H1 (cell line): ENCODE results near the gene RAP1GAP. TPM values are rescaled to one million over a fixed set of nuclear protein-coding genes. Genes with fewer than 3 reads are reported as not detected.

Source experiments
- CTCF ChIA-PET: fragments of 300-600 bp; sonication (Branson Sonifier 250); formaldehyde crosslinking; loops from one replicate; lab custom pipeline; 2021; ENCODE audit not compliant: partially characterized antibody; lab: Charles Lee
- POLR2A ChIA-PET: fragments of 300-600 bp; sonication (Branson Sonifier 250); formaldehyde crosslinking; loops from one replicate; lab custom pipeline; 2021; ENCODE audit warnings: inconsistent platforms; ENCODE audit not compliant: partially characterized antibody; lab: Charles Lee
- DNase-seq, 2 experiments: peaks; one replicate each; pipeline versions ENCODE4 v3.0.0 to v3.0.0-alpha.2; 2010 to 2022; ENCODE audit warnings: low spot score in 2 of 2, low read depth in 1 of 2, mixed read lengths in 1 of 2
- FAIRE-seq: peaks from 2 replicates; lab custom pipeline; 2011; peaks lifted over from hg19 to GRCh38; lab: Jason Lieb, UNC
- H2AFZ ChIP-seq: 2 replicates; pipeline ENCODE4 v1.8.1; 2012; ENCODE audit warnings: low read length, inconsistent platforms
- H2AK5ac ChIP-seq: 2 replicates; pipeline ENCODE4 v1.6.1; 2013; ENCODE audit warnings: low read depth, low read length
- H2BK120ac ChIP-seq: replicated peaks from 2 replicates; pipeline ENCODE3; 2013; ENCODE audit warnings: low read depth, low read length, inconsistent platforms
- H2BK12ac ChIP-seq: 2 replicates; pipeline ENCODE4 v1.6.1; 2013; ENCODE audit warnings: low read depth, low read length
- H2BK15ac ChIP-seq: 2 replicates; pipeline ENCODE4 v1.6.1; 2013; ENCODE audit warnings: low read length
- H2BK20ac ChIP-seq: 2 replicates; pipeline ENCODE4 v1.6.1; 2013; ENCODE audit warnings: low read length
- H2BK5ac ChIP-seq: 2 replicates; pipeline ENCODE4 v1.6.1; 2013; ENCODE audit warnings: low read depth, low read length
- H3K14ac ChIP-seq: 2 replicates; pipeline ENCODE4 v1.6.1; 2013; ENCODE audit warnings: inconsistent platforms; ENCODE audit not compliant: insufficient read length
- H3K18ac ChIP-seq: 2 replicates; pipeline ENCODE4 v1.6.1; 2013; ENCODE audit warnings: low read length; ENCODE audit errors: extremely low read depth
- H3K23ac ChIP-seq: 2 replicates; pipeline ENCODE4 v1.6.1; 2013; ENCODE audit warnings: inconsistent platforms; ENCODE audit not compliant: insufficient read length
- H3K23me2 ChIP-seq: 2 replicates; pipeline ENCODE4 v1.6.1; 2013; ENCODE audit warnings: low read depth, low read length
- H3K27ac ChIP-seq: 2 replicates; pipeline ENCODE4 v1.6.1; 2011; ENCODE audit warnings: low read depth, low read length, inconsistent platforms
- H3K27me3 ChIP-seq, 4 experiments: replicated peaks in 1 of 4; 1 replicate in 1 of 4; 2 replicates in 3 of 4; pipeline versions ENCODE4 v1.6.1 to v1.8.1; 2011 to 2013; ENCODE audit warnings: low read length in 3 of 4, mild to moderate bottlenecking in 3 of 4, inconsistent platforms in 2 of 4, mixed read lengths in 2 of 4, moderate library complexity in 1 of 4; ENCODE audit not compliant: control insufficient read depth in 3 of 4, insufficient read depth in 3 of 4; ENCODE audit errors: extremely low read depth in 1 of 4
- H3K36me3 ChIP-seq, 4 experiments: 2 replicates each; pipeline versions ENCODE4 v1.6.1 to v1.8.1; 2011 to 2013; ENCODE audit warnings: mild to moderate bottlenecking in 4 of 4, low read length in 3 of 4, moderate library complexity in 2 of 4, control low read depth in 1 of 4, inconsistent platforms in 1 of 4; ENCODE audit not compliant: insufficient read depth in 4 of 4, control insufficient read depth in 2 of 4
- H3K4ac ChIP-seq: replicated peaks from 2 replicates; pipeline ENCODE3; 2013; ENCODE audit warnings: low read length, low read depth, mixed read lengths, inconsistent platforms; ENCODE audit not compliant: insufficient read length
- H3K4me1 ChIP-seq, 4 experiments: replicated peaks in 1 of 4; 1 replicate in 1 of 4; 2 replicates in 3 of 4; pipeline versions ENCODE4 v1.6.1 to v1.8.1; 2011 to 2013; ENCODE audit warnings: low read length in 3 of 4, inconsistent platforms in 2 of 4, mixed read lengths in 1 of 4; ENCODE audit not compliant: insufficient read depth in 4 of 4, control insufficient read depth in 3 of 4
- H3K4me2 ChIP-seq, 2 experiments: 2 replicates each; pipeline versions ENCODE4 v1.6.1 to v1.8.1; 2011 to 2013; ENCODE audit warnings: low read depth in 2 of 2, low read length in 2 of 2, control low read depth in 1 of 2, inconsistent platforms in 1 of 2, mild to moderate bottlenecking in 1 of 2; ENCODE audit not compliant: insufficient read depth in 1 of 2
- H3K4me3 ChIP-seq, 4 experiments: fragments of 200-600, 300-600 bp in 1 of 4; sonication (generic), shearing (Covaris generic), sonication (Bioruptor Twin) in 1 of 4; 2 replicates each; pipeline versions ENCODE4 v1.5.1 to v1.8.1; 2011 to 2016; ENCODE audit warnings: low read length in 4 of 4, low read depth in 3 of 4, control low read depth in 2 of 4, inconsistent platforms in 2 of 4, mild to moderate bottlenecking in 2 of 4, mixed read lengths in 1 of 4, moderate library complexity in 1 of 4; ENCODE audit not compliant: insufficient read depth in 2 of 4; ENCODE audit errors: extremely low read depth in 1 of 4
- H3K56ac ChIP-seq: replicated peaks from 2 replicates; pipeline ENCODE3; 2013; ENCODE audit warnings: low read depth, mild to moderate bottlenecking, mixed read lengths, low read length, inconsistent platforms; ENCODE audit not compliant: insufficient read length
- H3K79me1 ChIP-seq: 2 replicates; pipeline ENCODE4 v1.6.1; 2013; ENCODE audit warnings: low read depth, low read length, control low read depth
- H3K79me2 ChIP-seq, 2 experiments: 2 replicates each; pipeline versions ENCODE4 v1.6.1 to v1.8.1; 2012 to 2013; ENCODE audit warnings: low read length in 2 of 2, mild to moderate bottlenecking in 2 of 2, inconsistent platforms in 1 of 2; ENCODE audit not compliant: insufficient read depth in 2 of 2, control insufficient read depth in 1 of 2
- H3K9ac ChIP-seq, 4 experiments: replicated peaks in 1 of 4; 1 replicate in 1 of 4; 2 replicates in 3 of 4; pipeline versions ENCODE4 v1.6.1 to v1.8.1; 2011 to 2013; ENCODE audit warnings: low read depth in 3 of 4, low read length in 3 of 4, control low read depth in 2 of 4, mild to moderate bottlenecking in 2 of 4, moderate library complexity in 2 of 4, inconsistent platforms in 1 of 4; ENCODE audit errors: extremely low read depth in 1 of 4
- H3K9me3 ChIP-seq, 2 experiments: 2 replicates each; pipeline versions ENCODE4 v1.6.1 to v1.8.1; 2012 to 2013; ENCODE audit warnings: mild to moderate bottlenecking in 2 of 2, moderate library complexity in 2 of 2, control low read depth in 1 of 2, inconsistent platforms in 1 of 2, low read depth in 1 of 2, low read length in 1 of 2, mixed read lengths in 1 of 2; ENCODE audit not compliant: insufficient read depth in 2 of 2
- H4K20me1 ChIP-seq, 2 experiments: replicated peaks in 1 of 2; 2 replicates each; pipeline versions ENCODE3 to v1.8.1; 2011 to 2013; ENCODE audit warnings: inconsistent platforms in 2 of 2, low read length in 2 of 2, mild to moderate bottlenecking in 1 of 2; ENCODE audit not compliant: insufficient read depth in 2 of 2, control insufficient read depth in 1 of 2
- H4K5ac ChIP-seq: 2 replicates; pipeline ENCODE4 v1.6.1; 2013; ENCODE audit warnings: low read length, low read depth, mixed read lengths, inconsistent platforms; ENCODE audit not compliant: insufficient read length
- H4K8ac ChIP-seq: 2 replicates; pipeline ENCODE4 v1.8.0; 2013; ENCODE audit warnings: mild to moderate bottlenecking, moderate library complexity, low read length, inconsistent platforms; ENCODE audit not compliant: insufficient read depth; ENCODE audit errors: extremely low read depth
- H4K91ac ChIP-seq: replicated peaks from 2 replicates; pipeline ENCODE3; 2013; ENCODE audit warnings: low read length, mixed read lengths, inconsistent platforms; ENCODE audit not compliant: insufficient read length
- ATF3 ChIP-seq: IDR thresholded peaks from 2 replicates; pipeline ENCODE4 v1.6.1; 2011; ENCODE audit warnings: low read depth, mild to moderate bottlenecking, low read length; ENCODE audit not compliant: insufficient read depth
- BCL11A ChIP-seq, 2 experiments: IDR thresholded peaks; one replicate each; pipeline ENCODE4 v1.6.1; 2011; ENCODE audit warnings: low read depth in 2 of 2, low read length in 2 of 2, mild to moderate bottlenecking in 2 of 2
- E2F6 ChIP-seq: IDR thresholded peaks from 2 replicates; pipeline ENCODE4 v1.6.1; 2012; ENCODE audit warnings: inconsistent platforms
- MAX ChIP-seq: IDR thresholded peaks from 2 replicates; pipeline ENCODE4 v1.6.1; 2012; ENCODE audit warnings: inconsistent platforms
- RAD21 ChIP-seq, 2 experiments: IDR thresholded peaks in 1 of 2; conservative IDR thresholded peaks in 1 of 2; 2 replicates each; pipeline ENCODE4 v1.6.1; 2011; ENCODE audit warnings: low read depth in 2 of 2, low read length in 2 of 2, improper control_type of control experiment in 1 of 2, inconsistent platforms in 1 of 2, mild to moderate bottlenecking in 1 of 2, moderate library complexity in 1 of 2
- SAP30 ChIP-seq: fragments of 300-600 bp; sonication (generic); IDR thresholded peaks from 2 replicates; pipeline ENCODE4 v1.7.1; 2012; ENCODE audit warnings: low read length, moderate library complexity, mild to moderate bottlenecking, inconsistent platforms; ENCODE audit not compliant: insufficient read depth, insufficient replicate concordance
- TAF7 ChIP-seq: optimal IDR thresholded peaks from 2 replicates; pipeline ENCODE3; 2011; ENCODE audit warnings: low read depth, mild to moderate bottlenecking, inconsistent platforms, low read length, moderate library complexity, borderline replicate concordance
- USF2 ChIP-seq: IDR thresholded peaks from 2 replicates; pipeline ENCODE4 v1.6.1; 2011; ENCODE audit warnings: low read length, improper control_type of control experiment
- WGBS, 2 experiments: shearing (Covaris generic) in 1 of 2; methylation state at CpG; one replicate each; pipeline versions ENCODE4 v1.1.6 to v1.1.7; 2013 to 2015; ENCODE audit warnings: low lambda C conversion rate in 2 of 2, mixed read lengths in 2 of 2, inconsistent platforms in 1 of 2, low coverage in 1 of 2, missing lambda C conversion rate in 1 of 2; ENCODE audit not compliant: insufficient replicate concordance in 2 of 2, insufficient coverage in 1 of 2, insufficient read length in 1 of 2; ENCODE audit errors: extremely low coverage in 1 of 2, missing lambda C conversion rate in 1 of 2; 5-methylcytosine and 5-hydroxymethylcytosine counted together
- polyA plus RNA-seq, 7 experiments: library from polyadenylated mRNA; depleted of rRNA in 3 of 7; stranded (reverse) in 5 of 7; unstranded in 2 of 7; fragments of >200 nt in 5 of 7; fragments of 200-250 nt in 2 of 7; gene quantifications; 1 replicate in 5 of 7; 2 replicates in 1 of 7; 4 replicates in 1 of 7; pipeline versions ENCODE4 v1.2.1 to v1.2.3, GENCODE V29; 2011 to 2013; ENCODE audit warnings: missing spikeins in 2 of 7, mixed read lengths in 2 of 7
- total RNA-seq: library from RNA; stranded (reverse); fragmentation: NEBNext Ultra II Directional; extraction: Animal tissue kit (Norgen Biotek cat#: 25700); gene quantifications from 2 replicates; pipeline ENCODE4 v1.2.1, GENCODE V29; 2021

The RAP1GAP gene
- total and polyA plus RNA-seq, 2 of the 8 experiments (the other 6 are each of a cell fraction or from before 2014, with no cell fraction given): 8.4 TPM

GRCh38 chr1:21586846-21587601 is 82.1 kb downstream of the RAP1GAP start:
- Histone ChIP-seq H3K4me3 (no peak overlapping the region), H3K23ac (no peak overlapping the region), H2BK120ac (no peak overlapping the region), H3K36me3 (no peaks in the 10 kb centered on the region), H3K9ac (no peak overlapping the region), H3K9me3 (no peaks in the 10 kb centered on the region), H2AK5ac (no peak overlapping the region), H4K20me1 (peaks cover 0 to 1% of the 10 kb centered on the region in 2 experiments), H2BK15ac (no peak overlapping the region; the same call in 1 of the 2 replicates), H2BK5ac (no peak overlapping the region), H3K14ac (no peak overlapping the region), H2AFZ (no peak overlapping the region), H3K4me1 (peaks cover 5 to 21% (median 11%) of the 10 kb centered on the region in 4 experiments; a peak in 6 of 7 replicates), H3K23me2 (no peaks in the 10 kb centered on the region), H3K18ac (peak overlapping the region; percentile 24; the same call in 1 of the 2 replicates), H3K4ac (no peak overlapping the region), H3K27ac (no peak overlapping the region), H4K8ac (no peak overlapping the region), H3K56ac (no peak overlapping the region), H3K79me1 (no peaks in the 10 kb centered on the region), H3K27me3 (peaks cover 0 to 4% (median 1%) of the 10 kb centered on the region in 4 experiments; a peak in 2 of 7 replicates), H4K91ac (no peak overlapping the region), H2BK12ac (no peak overlapping the region), H2BK20ac (no peak overlapping the region), H3K4me2 (no peak overlapping the region), H4K5ac (no peak overlapping the region), H3K79me2 (no peaks in the 10 kb centered on the region)
- no peak for FAIRE-seq
- DNase-seq: no peak
- WGBS, 2 experiments: 67% methylated on average over 24 of the region's 24 CpGs; no CpG with 5 or more reads in 1 of the 2 experiments
- POLR2A ChIA-PET: no interaction called here
- CTCF ChIA-PET: interaction anchor here (0.6 to 3.1 kb wide), 7 partner anchors 9 to 317 kb away, joined by 3 to 13 read pairs (median 6); no protein-coding TSS in a partner anchor
- TF ChIP-seq E2F6 (peak; percentile 43; the same call in 1 of the 2 replicates), MAX (peak; percentile 67; the same call in 1 of the 2 replicates), RAD21 (IDR thresholded peaks at IDR 0.05 in 1 of 2, conservative IDR thresholded peaks at IDR 0.05 in 1 of 2; ENCODE audit: low read depth in 2 of 2, low read length in 2 of 2) (peak; percentile 9 to 25; a peak in 2 of 4 replicates), SAP30 (no peak), ATF3 (no peak), TAF7 (no peak), BCL11A (IDR thresholded peaks at IDR 0.05; ENCODE audit: low read depth in 2 of 2, low read length in 2 of 2) (no peak), USF2 (no peak)
